GM19023 (cell line): ENCODE measurements around the gene UCP2.
"Not testable (repeated sequence)": the region's sequence is repeated elsewhere in the genome, so short reads cannot be mapped to it uniquely, and the experiment has no call there.

Experiments used
- ATAC-seq: cut with Tn5 transposase; IDR thresholded peaks from one replicate; pipeline ENCODE4 v1.9.1; 2021; ENCODE audit warnings: mild to moderate bottlenecking, moderate library complexity; ENCODE audit not compliant: unreplicated experiment

Gene UCP2

GRCh38 chr11:73996161-73996747 is 13.6 kb upstream of the UCP2 start:
- no peak for ATAC-seq

GRCh38 chr11:73995731-73996130 is 13.1 kb upstream of the UCP2 start:
- no peak for ATAC-seq

- ATAC-seq, result no peak
These were observed 12.6 kb upstream of the UCP2 start for GRCh38 chr11:73995247-73995646.

- ATAC-seq, result peak; percentile 46
These were observed 8.9 kb upstream of the UCP2 start for GRCh38 chr11:73991471-73992006.

- ATAC-seq, result no peak
These were observed 8.1 kb upstream of the UCP2 start for GRCh38 chr11:73990730-73991129.

GRCh38 chr11:73989156-73989555 is 6.5 kb upstream of the UCP2 start:
- no peak for ATAC-seq

- no peak for ATAC-seq
These were observed 5.6 kb upstream of the UCP2 start for GRCh38 chr11:73988227-73988626.

- not testable (repeated sequence) for ATAC-seq
These were observed 3.0 kb upstream of the UCP2 start for GRCh38 chr11:73985661-73986060.

- ATAC-seq, result no peak
These were observed 1.3 kb upstream of the UCP2 start for GRCh38 chr11:73983741-73984538.

GRCh38 chr11:73982990-73983740 is 522 bp upstream of the UCP2 start:
- ATAC-seq, result peak; percentile 75

- no peak for ATAC-seq
These were observed 1.4 kb downstream of the UCP2 start for GRCh38 chr11:73981051-73981805.

GRCh38 chr11:73980001-73980961 is 2.4 kb downstream of the UCP2 start:
- peak; percentile 48 for ATAC-seq

- ATAC-seq, result no peak
These were observed 4.0 kb downstream of the UCP2 start for GRCh38 chr11:73978576-73979086.

GRCh38 chr11:73977856-73978519 is 4.7 kb downstream of the UCP2 start:
- ATAC-seq, result no peak

GRCh38 chr11:73976451-73977151 is 6.0 kb downstream of the UCP2 start:
- ATAC-seq, result no peak

GRCh38 chr11:73975479-73975757 is 7.2 kb downstream of the UCP2 start:
- no peak for ATAC-seq

- no peak for ATAC-seq
These were observed 7.8 kb downstream of the UCP2 start for GRCh38 chr11:73974604-73975478.
